K562 (cell line): ENCODE results near the gene DHDH. TPM values are rescaled to one million over a fixed set of nuclear protein-coding genes. Genes with fewer than 3 reads are reported as not detected.
A peak's percentile ranks its signal among the peaks of the same experiment; 100 is the strongest.

Experiments used
- ATF7 ChIP-seq: fragments of 450-650 bp; IDR thresholded peaks from 2 replicates; pipeline ENCODE4 v1.7.1; 2014; ENCODE audit warnings: mild to moderate bottlenecking, moderate library complexity
- CBFB ChIP-seq: sonication (generic); formaldehyde crosslinking; IDR thresholded peaks from 2 replicates; pipeline ENCODE4 v1.4.0; 2020; ENCODE audit warnings: mild to moderate bottlenecking, missing genetic modification reagents
- E2F3 ChIP-seq: fragments of 250-450 bp; sonication (Bioruptor Pico); IDR thresholded peaks from 2 replicates; pipeline ENCODE4 v1.4.0; 2020; ENCODE audit warnings: mild to moderate bottlenecking
- FOXK2 ChIP-seq, 2 experiments: fragments of 450-650 bp; IDR thresholded peaks in 1 of 2; conservative IDR thresholded peaks in 1 of 2; 2 replicates each; pipeline ENCODE4 v1.6.1; 2016; ENCODE audit warnings: low read depth in 2 of 2, mild to moderate bottlenecking in 1 of 2
- GABPA ChIP-seq: fragments of 200-800 bp; sonication (Bioruptor generic); conservative IDR thresholded peaks from 2 replicates; pipeline ENCODE4 v1.6.1; 2016; ENCODE audit warnings: low read depth, missing genetic modification characterization, missing compliant biosample characterization
- HNRNPLL ChIP-seq: fragments of 200-400 bp; formaldehyde crosslinking; IDR thresholded peaks from 2 replicates; pipeline ENCODE4 v1.6.1; 2017; ENCODE audit warnings: low read length, low read depth, mild to moderate bottlenecking; ENCODE audit not compliant: poor library complexity, severe bottlenecking
- KLF10 ChIP-seq: fragments of 250-450 bp; sonication (Bioruptor Pico); IDR thresholded peaks from 2 replicates; pipeline ENCODE4 v1.6.1; 2021; ENCODE audit warnings: matching md5 sums
- NFATC3 ChIP-seq: fragments of 450-650 bp; IDR thresholded peaks from 2 replicates; pipeline ENCODE4 v1.6.1; 2017; ENCODE audit warnings: mild to moderate bottlenecking
- NFIC ChIP-seq: fragments of 450-650 bp; IDR thresholded peaks from 2 replicates; pipeline ENCODE4 v1.6.1; 2017; ENCODE audit warnings: mild to moderate bottlenecking, inconsistent platforms
- OTX1 ChIP-seq: fragments of 450-650 bp; formaldehyde crosslinking; IDR thresholded peaks from 2 replicates; pipeline ENCODE4 v1.4.0; 2022; ENCODE audit warnings: mild to moderate bottlenecking
- STAG1 ChIP-seq: sonication (generic); formaldehyde crosslinking; IDR thresholded peaks from 2 replicates; pipeline ENCODE4 v1.5.0; 2020; ENCODE audit warnings: missing genetic modification reagents, borderline replicate concordance
- STAT5A ChIP-seq: IDR thresholded peaks from 2 replicates; pipeline ENCODE4 v1.6.1; 2012; ENCODE audit warnings: low read length, inconsistent platforms, borderline replicate concordance
- TAF9B ChIP-seq: fragments of 450-650 bp; IDR thresholded peaks from 2 replicates; pipeline ENCODE4 v1.6.1; 2018; ENCODE audit warnings: mild to moderate bottlenecking; ENCODE audit not compliant: partially characterized antibody
- TCF7 ChIP-seq: sonication (generic); IDR thresholded peaks from 2 replicates; pipeline ENCODE4 v1.6.1; 2016; ENCODE audit warnings: antibody characterized with exemption, borderline replicate concordance
- ZNF212 ChIP-seq: fragments of 450-650 bp; formaldehyde crosslinking; IDR thresholded peaks from 2 replicates; pipeline ENCODE4 v1.4.0; 2020; ENCODE audit warnings: mild to moderate bottlenecking
- ZNF583 ChIP-seq: fragments of 250-450 bp; sonication (Bioruptor Pico); IDR thresholded peaks from 2 replicates; pipeline ENCODE4 v1.4.0; 2020
- polyA plus RNA-seq, 8 experiments: library from polyadenylated mRNA; depleted of rRNA in 4 of 8; stranded (reverse) in 5 of 8; unstranded in 3 of 8; fragments of >200 nt; fragmentation: Nextera tagmentation in 2 of 8; fragmentation: Illumina TruSeq in 1 of 8; extraction: Ambion mirVana in 2 of 8; extraction: Trizol in 1 of 8; gene quantifications; 2 replicates each; pipeline versions ENCODE4 v1.2.1 to v1.2.3, GENCODE V29; 2011 to 2014; ENCODE audit warnings: inconsistent platforms in 1 of 8, missing spikeins in 1 of 8
- total RNA-seq, 7 experiments: library from RNA; depleted of rRNA in 6 of 7; stranded (reverse); fragments of >200 nt in 6 of 7; fragmentation: Illumina TruSeq in 2 of 7; extraction: Trizol in 2 of 7; gene quantifications; 2 replicates each; pipeline versions ENCODE4 v1.2.1 to v1.2.3, GENCODE V29; 2011 to 2021; ENCODE audit warnings: low replicate concordance in 1 of 7
- TF ChIP-seq, protein P1 (sequence below): IDR thresholded peaks from 2 replicates; pipeline ENCODE4 v1.6.1; 2011; ENCODE audit warnings: borderline replicate concordance, low read depth, mild to moderate bottlenecking, moderate library complexity, low read length; ENCODE audit not compliant: insufficient read depth, poor library complexity, severe bottlenecking
- TF ChIP-seq, protein P2 (sequence below): IDR thresholded peaks from 2 replicates; pipeline ENCODE4 v1.6.1; 2014; ENCODE audit warnings: antibody characterized with exemption
- TF ChIP-seq, protein P3 (sequence below): fragments of 450-650 bp; formaldehyde crosslinking; IDR thresholded peaks from 2 replicates; pipeline ENCODE4 v1.4.0; 2020; ENCODE audit warnings: mild to moderate bottlenecking, moderate library complexity
- TF ChIP-seq, protein P4 (sequence below), 2 experiments: IDR thresholded peaks in 1 of 2; conservative IDR thresholded peaks in 1 of 2; 2 replicates each; pipeline ENCODE4 v1.6.1; 2016; ENCODE audit warnings: low read depth in 2 of 2, mild to moderate bottlenecking in 1 of 2, missing compliant biosample characterization in 1 of 2, missing genetic modification characterization in 1 of 2, moderate library complexity in 1 of 2

Gene DHDH
- total and polyA plus RNA-seq, 9 of the 15 experiments (the other 6 are each of a cell fraction or from before 2014, with no cell fraction given): 0.37 to 1.9 (median 0.87) TPM

DNA sequence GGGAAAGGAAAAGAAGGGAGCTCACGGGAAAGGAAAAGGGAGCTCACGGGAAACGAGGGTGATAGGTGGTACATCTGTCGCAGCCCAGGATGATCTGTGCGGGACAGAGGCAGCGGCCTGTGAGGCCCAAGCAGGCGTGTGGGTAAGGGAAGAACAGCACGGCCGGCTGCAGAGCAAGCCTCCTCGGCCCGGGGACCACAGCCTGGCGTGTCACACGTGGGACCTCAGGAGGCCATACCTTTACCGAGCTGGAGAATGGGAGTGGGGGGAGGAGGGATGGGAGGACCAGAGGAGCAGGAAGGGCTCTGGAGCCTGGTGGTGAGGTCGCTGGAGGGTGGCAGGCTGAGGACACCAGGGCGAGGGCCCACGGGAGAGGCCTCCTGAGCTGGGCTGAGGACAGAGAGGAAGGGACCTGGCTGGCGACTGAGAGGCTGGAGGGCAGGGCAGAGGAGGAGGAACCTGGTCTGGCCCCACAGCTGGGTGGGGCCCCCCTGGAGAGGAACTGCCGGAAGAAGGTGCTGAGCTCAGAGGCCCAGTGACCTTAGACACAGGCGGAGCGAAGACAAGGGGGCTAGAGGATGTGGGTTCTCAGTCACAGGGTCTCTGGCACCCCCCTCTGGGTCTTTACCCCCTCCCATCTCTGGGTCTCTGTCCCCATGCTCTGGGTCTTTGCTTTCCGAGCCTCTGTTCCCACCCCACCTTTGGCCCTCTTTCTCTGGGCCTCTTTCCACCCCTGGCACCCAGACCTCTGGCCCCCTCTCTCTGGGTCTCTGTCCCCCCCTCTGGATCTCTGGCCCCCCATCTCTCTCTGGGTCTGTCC, 28.7 kb downstream of the DHDH start (continued):
- TF ChIP-seq, protein P1, sequence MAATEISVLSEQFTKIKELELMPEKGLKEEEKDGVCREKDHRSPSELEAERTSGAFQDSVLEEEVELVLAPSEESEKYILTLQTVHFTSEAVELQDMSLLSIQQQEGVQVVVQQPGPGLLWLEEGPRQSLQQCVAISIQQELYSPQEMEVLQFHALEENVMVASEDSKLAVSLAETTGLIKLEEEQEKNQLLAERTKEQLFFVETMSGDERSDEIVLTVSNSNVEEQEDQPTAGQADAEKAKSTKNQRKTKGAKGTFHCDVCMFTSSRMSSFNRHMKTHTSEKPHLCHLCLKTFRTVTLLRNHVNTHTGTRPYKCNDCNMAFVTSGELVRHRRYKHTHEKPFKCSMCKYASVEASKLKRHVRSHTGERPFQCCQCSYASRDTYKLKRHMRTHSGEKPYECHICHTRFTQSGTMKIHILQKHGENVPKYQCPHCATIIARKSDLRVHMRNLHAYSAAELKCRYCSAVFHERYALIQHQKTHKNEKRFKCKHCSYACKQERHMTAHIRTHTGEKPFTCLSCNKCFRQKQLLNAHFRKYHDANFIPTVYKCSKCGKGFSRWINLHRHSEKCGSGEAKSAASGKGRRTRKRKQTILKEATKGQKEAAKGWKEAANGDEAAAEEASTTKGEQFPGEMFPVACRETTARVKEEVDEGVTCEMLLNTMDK: no peak
- peak; percentile 47; the same call in 1 of the 2 replicates for TF ChIP-seq ZNF583
- TF ChIP-seq TCF7: no peak
- no peak for TF ChIP-seq STAG1 (CRISPR knock-in tag)
- TF ChIP-seq FOXK2 (conservative IDR thresholded peaks at IDR 0.05 in 1 of 2, IDR thresholded peaks at IDR 0.05 in 1 of 2; ENCODE audit: low read depth in 2 of 2): peak in 1 of 2 experiments; percentile 49; a peak in 1 of 4 replicates
- peak; percentile 11; the same call in 1 of the 2 replicates for TF ChIP-seq NFIC
- 0 out of 2 replicates have a peak, but pooled peaks have one; percentile 41 for TF ChIP-seq E2F3
- TF ChIP-seq CBFB (CRISPR knock-in tag): no peak
- TF ChIP-seq HNRNPLL: no peak
- no peak for TF ChIP-seq KLF10 (CRISPR knock-in tag)
- peak; percentile 64 for TF ChIP-seq GABPA (tag)
- no peak for TF ChIP-seq STAT5A
- TF ChIP-seq, protein P2, sequence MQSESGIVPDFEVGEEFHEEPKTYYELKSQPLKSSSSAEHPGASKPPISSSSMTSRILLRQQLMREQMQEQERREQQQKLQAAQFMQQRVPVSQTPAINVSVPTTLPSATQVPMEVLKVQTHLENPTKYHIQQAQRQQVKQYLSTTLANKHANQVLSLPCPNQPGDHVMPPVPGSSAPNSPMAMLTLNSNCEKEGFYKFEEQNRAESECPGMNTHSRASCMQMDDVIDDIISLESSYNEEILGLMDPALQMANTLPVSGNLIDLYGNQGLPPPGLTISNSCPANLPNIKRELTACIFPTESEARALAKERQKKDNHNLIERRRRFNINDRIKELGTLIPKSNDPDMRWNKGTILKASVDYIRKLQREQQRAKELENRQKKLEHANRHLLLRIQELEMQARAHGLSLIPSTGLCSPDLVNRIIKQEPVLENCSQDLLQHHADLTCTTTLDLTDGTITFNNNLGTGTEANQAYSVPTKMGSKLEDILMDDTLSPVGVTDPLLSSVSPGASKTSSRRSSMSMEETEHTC: no peak
- TF ChIP-seq ATF7: peak; percentile 73
- peak; percentile 78 for TF ChIP-seq NFATC3
- peak; percentile 82; the same call in 1 of the 2 replicates for TF ChIP-seq OTX1 (CRISPR knock-in tag)
- peak; percentile 85 for TF ChIP-seq TAF9B
- TF ChIP-seq, protein P3, sequence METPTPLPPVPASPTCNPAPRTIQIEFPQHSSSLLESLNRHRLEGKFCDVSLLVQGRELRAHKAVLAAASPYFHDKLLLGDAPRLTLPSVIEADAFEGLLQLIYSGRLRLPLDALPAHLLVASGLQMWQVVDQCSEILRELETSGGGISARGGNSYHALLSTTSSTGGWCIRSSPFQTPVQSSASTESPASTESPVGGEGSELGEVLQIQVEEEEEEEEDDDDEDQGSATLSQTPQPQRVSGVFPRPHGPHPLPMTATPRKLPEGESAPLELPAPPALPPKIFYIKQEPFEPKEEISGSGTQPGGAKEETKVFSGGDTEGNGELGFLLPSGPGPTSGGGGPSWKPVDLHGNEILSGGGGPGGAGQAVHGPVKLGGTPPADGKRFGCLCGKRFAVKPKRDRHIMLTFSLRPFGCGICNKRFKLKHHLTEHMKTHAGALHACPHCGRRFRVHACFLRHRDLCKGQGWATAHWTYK: peak; percentile 81
- TF ChIP-seq ZNF212 (CRISPR knock-in tag): no peak
- TF ChIP-seq, protein P4, sequence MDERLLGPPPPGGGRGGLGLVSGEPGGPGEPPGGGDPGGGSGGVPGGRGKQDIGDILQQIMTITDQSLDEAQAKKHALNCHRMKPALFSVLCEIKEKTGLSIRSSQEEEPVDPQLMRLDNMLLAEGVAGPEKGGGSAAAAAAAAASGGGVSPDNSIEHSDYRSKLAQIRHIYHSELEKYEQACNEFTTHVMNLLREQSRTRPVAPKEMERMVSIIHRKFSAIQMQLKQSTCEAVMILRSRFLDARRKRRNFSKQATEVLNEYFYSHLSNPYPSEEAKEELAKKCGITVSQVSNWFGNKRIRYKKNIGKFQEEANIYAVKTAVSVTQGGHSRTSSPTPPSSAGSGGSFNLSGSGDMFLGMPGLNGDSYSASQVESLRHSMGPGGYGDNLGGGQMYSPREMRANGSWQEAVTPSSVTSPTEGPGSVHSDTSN (CRISPR knock-in tag; IDR thresholded peaks at IDR 0.05; ENCODE audit: low read depth): no peak
- TF ChIP-seq, protein P4 (tag; conservative IDR thresholded peaks at IDR 0.05; ENCODE audit: low read depth): 0 out of 2 replicates have a peak, but pooled peaks have one; percentile 22
